OCI-LY3 (cell line): ENCODE data around the gene BFSP1.
A peak's percentile ranks its signal among the peaks of the same experiment; 100 is the strongest.

Experiments used
- H2AFZ ChIP-seq: fragments of 200-600, 300-600 bp; shearing (Covaris generic); 2 replicates; pipeline ENCODE4 v1.6.0; 2014; ENCODE audit warnings: antibody characterized with exemption, low read depth, low read length
- H3K27ac ChIP-seq: fragments of 200-600, 300-600 bp; sonication (generic); 2 replicates; pipeline ENCODE4 v1.5.1; 2014; ENCODE audit warnings: mild to moderate bottlenecking, low read length, moderate library complexity, mixed read lengths
- H3K27me3 ChIP-seq: fragments of 200-600, 300-600 bp; sonication (generic); 2 replicates; pipeline ENCODE4 v1.6.1; 2014; ENCODE audit warnings: low read depth, low read length, mixed read lengths
- H3K36me3 ChIP-seq: fragments of 200-600, 300-600 bp; sonication (generic); replicated peaks from 2 replicates; pipeline ENCODE3; 2014; ENCODE audit warnings: low read depth, low read length, mixed read lengths
- H3K4me1 ChIP-seq: fragments of 300-600, 200-600 bp; sonication (generic); 2 replicates; pipeline ENCODE4 v1.6.1; 2014; ENCODE audit warnings: low read length, mixed read lengths
- H3K4me2 ChIP-seq: fragments of 200-600, 300-600 bp; sonication (generic); 2 replicates; pipeline ENCODE4 v1.6.1; 2014; ENCODE audit warnings: low read length, mixed read lengths
- H3K4me3 ChIP-seq: fragments of 300-600, 200-600 bp; sonication (generic); 2 replicates; pipeline ENCODE4 v1.5.1; 2014; ENCODE audit warnings: antibody characterized with exemption, mild to moderate bottlenecking, low read length, moderate library complexity
- H3K79me2 ChIP-seq: fragments of 300-600, 200-600 bp; shearing (Covaris generic); 2 replicates; pipeline ENCODE4 v1.6.1; 2014; ENCODE audit warnings: mild to moderate bottlenecking, low read length, mixed read lengths
- H3K9ac ChIP-seq: fragments of 300-600, 200-600 bp; shearing (Covaris generic); 2 replicates; pipeline ENCODE4 v1.6.0; 2014; ENCODE audit warnings: mild to moderate bottlenecking, low read length, moderate library complexity
- H3K9me3 ChIP-seq: fragments of 200-600, 300-600 bp; shearing (Covaris generic); 2 replicates; pipeline ENCODE4 v1.6.1; 2014; ENCODE audit warnings: low read length, mixed read lengths; ENCODE audit not compliant: insufficient read depth
- H4K20me1 ChIP-seq: fragments of 200-600, 300-600 bp; sonication (generic); 2 replicates; pipeline ENCODE4 v1.6.1; 2016; ENCODE audit warnings: low read length, mixed read lengths; ENCODE audit not compliant: insufficient read depth
- EZH2phosphoT487 ChIP-seq: fragments of 200-600 bp; shearing (Covaris generic); IDR thresholded peaks from 2 replicates; pipeline ENCODE4 v1.6.1; 2018; ENCODE audit warnings: antibody characterized with exemption, mixed run types, low read depth
- TF ChIP-seq, protein P1 (sequence below): fragments of 200-600, 300-600 bp; sonication (generic); IDR thresholded peaks from 2 replicates; pipeline ENCODE4 v1.5.1; 2014; ENCODE audit warnings: antibody characterized with exemption, low read length, low read depth

Gene BFSP1

GRCh38 chr20:17529586-17529985 lies 1.6 kb downstream of the BFSP1 start:
- H4K20me1 ChIP-seq, result no peaks in the 10 kb centered on the region
- 0 out of 2 replicates have a peak, but pooled peaks cover 14% of the 10 kb centered on the region for H3K27me3 ChIP-seq
- H3K36me3 ChIP-seq, result no peaks in the 10 kb centered on the region
- H3K27ac ChIP-seq, result no peak overlapping the region
- H2AFZ ChIP-seq, result no peak overlapping the region
- TF ChIP-seq EZH2phosphoT487, result no peak
- TF ChIP-seq, protein P1, sequence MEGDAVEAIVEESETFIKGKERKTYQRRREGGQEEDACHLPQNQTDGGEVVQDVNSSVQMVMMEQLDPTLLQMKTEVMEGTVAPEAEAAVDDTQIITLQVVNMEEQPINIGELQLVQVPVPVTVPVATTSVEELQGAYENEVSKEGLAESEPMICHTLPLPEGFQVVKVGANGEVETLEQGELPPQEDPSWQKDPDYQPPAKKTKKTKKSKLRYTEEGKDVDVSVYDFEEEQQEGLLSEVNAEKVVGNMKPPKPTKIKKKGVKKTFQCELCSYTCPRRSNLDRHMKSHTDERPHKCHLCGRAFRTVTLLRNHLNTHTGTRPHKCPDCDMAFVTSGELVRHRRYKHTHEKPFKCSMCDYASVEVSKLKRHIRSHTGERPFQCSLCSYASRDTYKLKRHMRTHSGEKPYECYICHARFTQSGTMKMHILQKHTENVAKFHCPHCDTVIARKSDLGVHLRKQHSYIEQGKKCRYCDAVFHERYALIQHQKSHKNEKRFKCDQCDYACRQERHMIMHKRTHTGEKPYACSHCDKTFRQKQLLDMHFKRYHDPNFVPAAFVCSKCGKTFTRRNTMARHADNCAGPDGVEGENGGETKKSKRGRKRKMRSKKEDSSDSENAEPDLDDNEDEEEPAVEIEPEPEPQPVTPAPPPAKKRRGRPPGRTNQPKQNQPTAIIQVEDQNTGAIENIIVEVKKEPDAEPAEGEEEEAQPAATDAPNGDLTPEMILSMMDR, result no peak
- H3K9me3 ChIP-seq, result no peaks in the 10 kb centered on the region
- no peak overlapping the region for H3K4me3 ChIP-seq
- H3K4me1 ChIP-seq, result peaks cover 12% of the 10 kb centered on the region
- H3K79me2 ChIP-seq, result no peaks in the 10 kb centered on the region
- H3K4me2 ChIP-seq, result no peak overlapping the region
- H3K9ac ChIP-seq, result no peak overlapping the region

GRCh38 chr20:17525650-17526049 lies 5.5 kb downstream of the BFSP1 start:
- Histone ChIP-seq H3K27me3 (0 out of 2 replicates have a peak, but pooled peaks cover 23% of the 10 kb centered on the region), H3K4me2 (0 out of 2 replicates have a peak overlapping the region, but pooled peaks have one; percentile 14), H3K4me3 (no peak overlapping the region), H3K9me3 (no peaks in the 10 kb centered on the region), H3K79me2 (no peaks in the 10 kb centered on the region), H4K20me1 (no peaks in the 10 kb centered on the region), H3K27ac (no peak overlapping the region), H3K9ac (no peak overlapping the region), H3K36me3 (no peaks in the 10 kb centered on the region), H2AFZ (peak overlapping the region; percentile 69; the same call in 1 of the 2 replicates), H3K4me1 (no peaks in the 10 kb centered on the region)
- TF ChIP-seq EZH2phosphoT487, result no peak
- TF ChIP-seq, protein P1, result no peak

- Histone ChIP-seq H3K4me3 (no peak overlapping the region), H3K9ac (no peak overlapping the region), H3K4me2 (no peak overlapping the region), H3K79me2 (no peaks in the 10 kb centered on the region), H3K9me3 (no peaks in the 10 kb centered on the region), H4K20me1 (no peaks in the 10 kb centered on the region), H2AFZ (no peak overlapping the region), H3K36me3 (no peaks in the 10 kb centered on the region), H3K27ac (no peak overlapping the region), H3K4me1 (no peaks in the 10 kb centered on the region), H3K27me3 (0 out of 2 replicates have a peak, but pooled peaks cover 19% of the 10 kb centered on the region)
- TF ChIP-seq EZH2phosphoT487, result no peak
- TF ChIP-seq, protein P1, result no peak
Observed at GRCh38 chr20:17525132-17525531, 6.0 kb downstream of the BFSP1 start.

DNA sequence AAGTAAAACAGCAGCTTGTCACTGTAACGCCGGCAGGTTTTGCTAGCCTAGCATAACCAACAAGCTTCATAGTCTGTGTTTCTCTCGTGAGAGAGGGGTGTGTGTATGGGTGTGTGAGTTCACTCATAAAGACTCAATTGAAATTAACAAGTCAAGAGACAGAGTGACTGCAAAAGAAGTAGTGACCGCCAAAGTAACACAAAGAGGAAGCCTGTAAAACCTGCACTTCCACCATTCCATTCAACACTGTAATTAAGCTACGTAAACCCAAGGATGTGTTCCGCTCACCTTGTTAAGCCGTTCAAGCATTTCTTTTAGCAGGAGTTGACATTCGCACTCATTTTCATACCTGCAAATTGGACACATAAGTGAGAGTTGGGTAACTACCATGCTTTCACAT lies 6.6 kb downstream of the BFSP1 start:
- Histone ChIP-seq H3K36me3 (no peaks in the 10 kb centered on the region), H3K9me3 (no peaks in the 10 kb centered on the region), H3K27me3 (0 out of 2 replicates have a peak, but pooled peaks cover 15% of the 10 kb centered on the region), H3K4me2 (no peak overlapping the region), H2AFZ (no peak overlapping the region), H3K4me3 (no peak overlapping the region), H4K20me1 (no peaks in the 10 kb centered on the region), H3K27ac (no peak overlapping the region), H3K79me2 (no peaks in the 10 kb centered on the region), H3K9ac (no peak overlapping the region), H3K4me1 (no peaks in the 10 kb centered on the region)
- TF ChIP-seq, protein P1, result no peak
- TF ChIP-seq EZH2phosphoT487, result no peak
